ENCODE data around the gene CCDC92.

The CCDC92 gene

DNA sequence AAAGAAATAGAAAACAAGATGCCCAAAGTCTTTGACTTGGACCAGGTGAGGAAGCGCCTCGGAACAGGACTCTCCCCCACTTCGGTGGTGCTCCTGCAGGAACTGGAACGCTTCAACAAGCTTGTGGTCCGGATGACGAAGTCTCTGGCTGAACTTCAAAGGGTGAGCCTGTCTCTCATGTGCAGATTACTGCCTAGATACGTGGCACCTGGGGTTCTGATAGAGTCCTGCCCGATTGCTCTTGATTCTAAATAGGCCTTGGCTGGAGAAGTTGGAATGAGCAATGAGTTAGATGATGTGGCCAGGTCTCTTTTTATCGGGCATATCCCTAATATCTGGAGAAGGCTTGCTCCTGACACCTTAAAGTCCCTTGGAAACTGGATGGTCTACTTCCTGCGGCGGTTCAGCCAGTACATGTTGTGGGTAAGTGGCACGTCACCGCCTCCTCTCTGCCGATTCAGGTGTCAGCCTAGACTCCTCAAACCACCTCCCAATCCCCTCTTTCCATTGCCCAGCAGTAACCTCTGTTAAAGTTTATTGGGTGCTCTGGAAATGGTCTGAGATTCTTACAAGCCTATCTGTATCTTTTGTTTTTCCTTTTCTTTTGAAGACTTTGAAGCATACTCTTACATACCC is 40.8 kb downstream of the CCDC92 start:
- no peak overlapping the region for H3K4me3 ChIP-seq (ENCODE audit: low read depth, low read length)
- TF ChIP-seq, protein P1, sequence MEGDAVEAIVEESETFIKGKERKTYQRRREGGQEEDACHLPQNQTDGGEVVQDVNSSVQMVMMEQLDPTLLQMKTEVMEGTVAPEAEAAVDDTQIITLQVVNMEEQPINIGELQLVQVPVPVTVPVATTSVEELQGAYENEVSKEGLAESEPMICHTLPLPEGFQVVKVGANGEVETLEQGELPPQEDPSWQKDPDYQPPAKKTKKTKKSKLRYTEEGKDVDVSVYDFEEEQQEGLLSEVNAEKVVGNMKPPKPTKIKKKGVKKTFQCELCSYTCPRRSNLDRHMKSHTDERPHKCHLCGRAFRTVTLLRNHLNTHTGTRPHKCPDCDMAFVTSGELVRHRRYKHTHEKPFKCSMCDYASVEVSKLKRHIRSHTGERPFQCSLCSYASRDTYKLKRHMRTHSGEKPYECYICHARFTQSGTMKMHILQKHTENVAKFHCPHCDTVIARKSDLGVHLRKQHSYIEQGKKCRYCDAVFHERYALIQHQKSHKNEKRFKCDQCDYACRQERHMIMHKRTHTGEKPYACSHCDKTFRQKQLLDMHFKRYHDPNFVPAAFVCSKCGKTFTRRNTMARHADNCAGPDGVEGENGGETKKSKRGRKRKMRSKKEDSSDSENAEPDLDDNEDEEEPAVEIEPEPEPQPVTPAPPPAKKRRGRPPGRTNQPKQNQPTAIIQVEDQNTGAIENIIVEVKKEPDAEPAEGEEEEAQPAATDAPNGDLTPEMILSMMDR (conservative IDR thresholded peaks at IDR 0.05; ENCODE audit: low read depth, low read length) = no peak
- DNase-seq (ENCODE audit: low read depth) = no peak

DNA sequence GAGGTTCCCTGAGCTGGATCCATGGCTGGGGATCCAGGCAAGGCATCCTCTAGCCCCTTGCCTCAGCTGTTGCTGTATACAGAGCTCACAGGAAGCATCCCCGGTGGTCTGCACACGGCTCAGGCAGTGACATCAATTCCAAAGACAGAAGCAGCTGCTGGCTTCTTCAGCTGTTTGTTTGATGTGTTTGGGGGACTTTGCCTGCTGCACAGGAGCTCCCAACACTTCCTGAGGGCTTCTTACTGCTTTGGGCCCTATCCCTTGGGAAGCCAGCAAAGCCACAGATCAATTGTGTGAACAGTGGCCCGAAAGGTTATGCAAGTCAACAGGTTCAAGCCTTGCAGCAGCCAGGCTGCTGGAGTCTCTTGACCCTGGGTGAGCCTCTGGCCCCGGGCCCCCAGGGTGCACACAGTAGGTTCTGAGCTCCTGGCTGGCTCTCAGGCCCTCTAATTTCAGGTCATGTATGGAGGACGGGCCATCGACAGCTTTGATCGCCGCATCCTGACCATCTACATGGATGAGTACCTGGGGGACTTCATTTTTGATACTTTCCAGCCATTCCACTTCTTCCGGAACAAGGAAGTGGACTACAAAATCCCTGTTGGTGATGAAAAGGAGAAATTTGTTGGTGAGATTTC is 42.6 kb downstream of the CCDC92 start:
- DNase-seq (ENCODE audit: low read depth) = no peak
- H3K4me3 ChIP-seq (ENCODE audit: low read depth, low read length) = no peak overlapping the region
- TF ChIP-seq, protein P1 (conservative IDR thresholded peaks at IDR 0.05; ENCODE audit: low read depth, low read length) = no peak

DNA sequence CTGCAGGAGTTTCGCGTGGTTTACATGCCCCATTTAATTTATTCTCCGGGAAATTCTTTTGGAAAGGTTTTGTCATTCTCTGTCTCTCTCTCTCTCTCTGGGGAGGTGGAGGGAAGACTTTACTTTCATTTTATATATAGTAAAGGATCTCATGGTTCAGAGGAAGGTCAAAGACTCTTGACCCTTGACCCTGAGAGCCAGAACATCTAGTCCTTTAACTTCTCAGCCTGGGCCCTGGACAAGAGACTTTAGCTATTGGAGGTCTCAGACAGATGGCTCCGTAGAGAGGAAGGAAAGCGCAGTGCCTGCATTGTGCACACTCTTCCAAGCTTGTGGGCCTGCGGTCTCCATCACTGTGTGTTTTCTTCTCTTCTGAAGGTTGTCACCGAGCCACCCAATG is 43.7 kb downstream of the CCDC92 start:
- DNase-seq (ENCODE audit: low read depth) = no peak
- H3K4me3 ChIP-seq (ENCODE audit: low read depth, low read length) = no peak overlapping the region
- TF ChIP-seq, protein P1 (conservative IDR thresholded peaks at IDR 0.05; ENCODE audit: low read depth, low read length) = no peak

DNA sequence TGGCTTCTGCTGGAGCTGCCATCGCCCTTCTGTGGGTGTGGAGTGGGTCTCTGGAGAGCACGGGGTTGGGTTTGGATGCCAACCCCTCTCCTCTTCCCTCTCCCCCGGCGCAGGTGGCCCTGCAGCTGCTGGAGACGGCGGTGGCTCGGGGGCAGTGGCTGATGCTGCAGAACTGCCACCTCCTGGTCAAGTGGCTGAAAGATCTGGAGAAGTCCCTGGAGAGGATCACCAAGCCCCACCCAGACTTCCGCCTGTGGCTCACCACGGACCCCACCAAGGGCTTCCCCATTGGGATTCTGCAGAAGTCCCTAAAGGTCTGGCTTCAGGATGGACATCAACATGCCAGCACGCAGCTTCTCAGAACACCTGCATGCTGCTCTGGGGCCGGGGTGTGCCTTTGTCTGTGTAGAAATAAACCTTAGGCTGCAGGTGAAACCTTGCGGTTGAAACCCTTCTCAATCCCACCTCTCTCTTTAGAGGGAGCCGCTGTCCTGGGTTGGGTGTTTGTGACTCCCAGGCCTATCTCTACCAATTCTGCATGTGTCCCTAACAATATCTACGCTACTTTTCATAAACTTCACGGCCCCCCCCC is 44.3 kb downstream of the CCDC92 start:
- TF ChIP-seq, protein P1 (conservative IDR thresholded peaks at IDR 0.05; ENCODE audit: low read depth, low read length) = no peak
- no peak for DNase-seq (ENCODE audit: low read depth)
- H3K4me3 ChIP-seq (ENCODE audit: low read depth, low read length) = no peak overlapping the region

DNA sequence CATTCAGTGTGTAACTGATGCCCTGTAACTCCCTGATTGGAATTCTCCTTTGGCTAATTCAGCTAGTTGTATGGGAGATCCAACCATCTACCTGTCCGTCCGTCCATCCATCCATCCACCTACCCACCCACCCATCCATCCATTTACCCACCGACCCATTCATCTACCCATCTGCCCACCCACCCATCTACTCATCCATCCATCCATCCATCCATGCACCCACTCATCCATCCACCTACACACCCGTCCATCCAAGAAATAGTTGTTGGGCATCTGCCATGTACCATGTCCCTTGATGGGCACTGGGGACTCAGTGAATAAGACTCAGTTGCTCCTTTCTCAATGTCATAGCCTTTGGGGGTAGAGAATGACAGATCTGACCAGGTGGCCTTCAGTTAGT is 48.1 kb downstream of the CCDC92 start:
- no peak overlapping the region for H3K4me3 ChIP-seq (ENCODE audit: low read depth, low read length)
- DNase-seq (ENCODE audit: low read depth) = no peak
- TF ChIP-seq, protein P1 (conservative IDR thresholded peaks at IDR 0.05; ENCODE audit: low read depth, low read length) = no peak

DNA sequence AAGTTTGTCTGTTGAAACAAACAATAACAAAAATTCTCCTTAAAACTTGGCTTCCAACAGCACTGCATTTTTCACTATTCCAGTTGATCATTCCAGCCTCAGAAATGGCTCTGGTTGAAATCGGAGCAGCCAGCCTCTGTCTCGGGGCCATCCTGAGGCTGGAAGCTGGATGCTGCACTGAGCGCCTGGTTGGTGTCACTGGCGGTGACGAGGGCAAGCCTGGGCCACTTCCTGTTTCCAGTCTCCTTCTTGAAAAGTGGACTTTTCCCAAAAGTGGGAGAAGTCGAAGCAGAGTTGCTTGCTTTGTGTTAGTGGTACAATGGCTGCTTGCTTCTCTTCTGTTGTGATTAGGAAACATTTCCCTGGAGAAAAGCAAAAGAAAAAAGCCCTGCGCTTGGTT is 48.7 kb downstream of the CCDC92 start:
- DNase-seq (ENCODE audit: low read depth) = no peak
- H3K4me3 ChIP-seq (ENCODE audit: low read depth, low read length) = no peak overlapping the region
- TF ChIP-seq, protein P1 (conservative IDR thresholded peaks at IDR 0.05; ENCODE audit: low read depth, low read length) = no peak

Data from choroid plexus epithelial cell (primary cell).